GM19438 (cell line): ENCODE results near the gene LAMB2.

Experiments
- ATAC-seq: cut with Tn5 transposase; IDR thresholded peaks from one replicate; pipeline ENCODE4 v1.9.1; 2021; ENCODE audit warnings: low read depth; ENCODE audit not compliant: unreplicated experiment

The LAMB2 gene

GRCh38 chr3:49122022-49122421 is 10.8 kb downstream of the LAMB2 start:
- no peak for ATAC-seq

- no peak for ATAC-seq
Measured at GRCh38 chr3:49121132-49121736, 11.6 kb downstream of the LAMB2 start.

GRCh38 chr3:49120438-49121131 is 12.3 kb downstream of the LAMB2 start, which contains the start of gene USP19:
Gene USP19, minus strand, starts transcription at chr3:49120823. Its CDS starts 1,678 bp downstream, at chr3:49119145.
- peak; percentile 96 for ATAC-seq

GRCh38 chr3:49120096-49120437 is 12.8 kb downstream of the LAMB2 start:
- no peak for ATAC-seq

GRCh38 chr3:49119439-49119838 is 13.4 kb downstream of the LAMB2 start:
- ATAC-seq, result no peak

GRCh38 chr3:49119036-49119435 is 13.8 kb downstream of the LAMB2 start:
- no peak for ATAC-seq

- no peak for ATAC-seq
Measured at GRCh38 chr3:49112262-49112661, 20.6 kb downstream of the LAMB2 start.

GRCh38 chr3:49111347-49111746 is 21.5 kb downstream of the LAMB2 start:
- ATAC-seq, result no peak

- no peak for ATAC-seq
Measured at GRCh38 chr3:49110780-49111179, 22.1 kb downstream of the LAMB2 start.

GRCh38 chr3:49108346-49108745 is 24.5 kb downstream of the LAMB2 start:
- no peak for ATAC-seq

GRCh38 chr3:49104427-49105291 is 28.2 kb downstream of the LAMB2 start, which contains the start of gene QARS1:
Gene QARS1, minus strand, starts transcription at chr3:49104757. Its CDS starts 24 bp downstream, at chr3:49104733.
- ATAC-seq, result peak; percentile 86

- no peak for ATAC-seq
Measured at GRCh38 chr3:49104052-49104426, 28.8 kb downstream of the LAMB2 start.

GRCh38 chr3:49100046-49100615 is 32.7 kb downstream of the LAMB2 start:
- no peak for ATAC-seq

- no peak for ATAC-seq
Measured at GRCh38 chr3:49098910-49099630, 33.8 kb downstream of the LAMB2 start.

GRCh38 chr3:49098429-49098828 is 34.4 kb downstream of the LAMB2 start:
- no peak for ATAC-seq

GRCh38 chr3:49093853-49094767 is 38.7 kb downstream of the LAMB2 start, which contains the start of gene QRICH1:
Gene QRICH1, minus strand, starts transcription at chr3:49094071. Its CDS starts 17,054 bp downstream, at chr3:49077017.
- peak; percentile 76 for ATAC-seq

- peak; percentile 41 for ATAC-seq
Measured at GRCh38 chr3:49092938-49093852, 39.7 kb downstream of the LAMB2 start.

GRCh38 chr3:49081429-49081828 is 51.4 kb downstream of the LAMB2 start:
- no peak for ATAC-seq
